PC-3 (cell line): Measurements from ENCODE around the gene PTPRN. TPM values are rescaled to one million over a fixed set of nuclear protein-coding genes. Genes with fewer than 3 reads are reported as not detected.

Source experiments
- ATAC-seq: fragments of 200-7000 bp; cut with Tn5 transposase; 2 replicates; pipeline ENCODE4 v1.9.1; 2020; ENCODE audit warnings: mild to moderate bottlenecking, moderate library complexity
- BruUV-seq: library from RNA; stranded (reverse); fragments of 400-500 nt; replicated peaks from 2 replicates; lab custom pipeline; 2021; lab: Mats Ljungman, UMichigan
- CTCF ChIA-PET: fragments of 300-600 bp; sonication (Branson Sonifier 250); formaldehyde crosslinking; loops from one replicate; lab custom pipeline; 2022; ENCODE audit warnings: antibody characterized with exemption; lab: Charles Lee
- POLR2A ChIA-PET: fragments of 300-600 bp; sonication (Branson Sonifier 250); formaldehyde crosslinking; loops from one replicate; lab custom pipeline; 2022; ENCODE audit warnings: antibody characterized with exemption; ENCODE audit not compliant: unreplicated experiment; lab: Charles Lee
- DNase-seq: peaks from one replicate; pipeline ENCODE4 v3.0.0-alpha.2; 2015
- H2AFZ ChIP-seq: fragments of 300-600 bp; sonication (generic); 2 replicates; pipeline ENCODE4 v1.6.0; 2016; ENCODE audit warnings: antibody characterized with exemption, low read length
- H3F3A ChIP-seq: fragments of 300-600 bp; sonication (generic); one replicate; pipeline ENCODE4 v1.6.0; 2017; ENCODE audit warnings: antibody characterized with exemption, low read length, control low read depth, mild to moderate bottlenecking; ENCODE audit not compliant: unreplicated experiment
- H3K27ac ChIP-seq: fragments of 300-600 bp; sonication (generic); 2 replicates; pipeline ENCODE4 v1.5.1; 2016; ENCODE audit warnings: mild to moderate bottlenecking, low read length
- H3K27me3 ChIP-seq: fragments of 300-600 bp; sonication (generic); 2 replicates; pipeline ENCODE4 v1.6.1; 2016; ENCODE audit warnings: low read length, mixed read lengths
- H3K36me3 ChIP-seq: fragments of 300-600 bp; sonication (generic); 2 replicates; pipeline ENCODE4 v1.6.1; 2016; ENCODE audit warnings: low read depth, mixed run types, low read length, mixed read lengths
- H3K4me1 ChIP-seq: fragments of 300-600 bp; sonication (generic); 2 replicates; pipeline ENCODE4 v1.5.1; 2016; ENCODE audit warnings: low read length; ENCODE audit not compliant: insufficient read depth
- H3K4me2 ChIP-seq: fragments of 300-600 bp; sonication (generic); 2 replicates; pipeline ENCODE4 v1.6.0; 2016; ENCODE audit warnings: low read length
- H3K4me3 ChIP-seq: fragments of 300-600 bp; sonication (generic); 2 replicates; pipeline ENCODE4 v1.5.1; 2016; ENCODE audit warnings: mild to moderate bottlenecking, low read length, mixed read lengths
- H3K79me2 ChIP-seq: fragments of 300-600 bp; sonication (generic); 2 replicates; pipeline ENCODE4 v1.6.1; 2017; ENCODE audit warnings: low read length, mixed read lengths
- H3K9ac ChIP-seq: fragments of 300-600 bp; sonication (generic); 2 replicates; pipeline ENCODE4 v1.6.0; 2016; ENCODE audit warnings: mild to moderate bottlenecking, low read length
- H3K9me2 ChIP-seq: fragments of 300-600 bp; sonication (generic); replicated peaks from 2 replicates; pipeline ENCODE4 v1.6.1; 2016; ENCODE audit warnings: mixed run types, low read length, mixed read lengths
- H3K9me3 ChIP-seq: fragments of 300-600 bp; sonication (generic); 2 replicates; pipeline ENCODE4 v1.6.1; 2016; ENCODE audit warnings: low read length, mixed read lengths
- H4K20me1 ChIP-seq: fragments of 300-600 bp; sonication (generic); 2 replicates; pipeline ENCODE4 v1.6.1; 2016; ENCODE audit warnings: low read length, mixed read lengths
- CTCF ChIP-seq: fragments of 300-600 bp; sonication (generic); conservative IDR thresholded peaks from 2 replicates; pipeline ENCODE4 v1.5.1; 2017; ENCODE audit warnings: antibody characterized with exemption, low read depth, mild to moderate bottlenecking, low read length
- EZH2 ChIP-seq: fragments of 300-600 bp; sonication (generic); IDR thresholded peaks from one replicate; pipeline ENCODE4 v1.6.1; 2017; ENCODE audit warnings: antibody characterized with exemption, mild to moderate bottlenecking, low read length; ENCODE audit not compliant: unreplicated experiment
- EZH2phosphoT487 ChIP-seq: fragments of 300-600 bp; sonication (generic); IDR thresholded peaks from 2 replicates; pipeline ENCODE4 v1.6.1; 2018; ENCODE audit warnings: mild to moderate bottlenecking, antibody characterized with exemption, low read length, borderline replicate concordance
- intact Hi-C: fragments of 100-400 bp; cut with micrococcal nuclease; formaldehyde crosslinking; loops from 2 replicates; pipeline ENCODE4 v1.9.0; 2023
- total RNA-seq: library from RNA; depleted of rRNA; stranded (reverse); fragments of >200 nt; gene quantifications from 2 replicates; pipeline ENCODE4 v1.2.3, GENCODE V29; 2014

Gene PTPRN
- total RNA-seq, 1 experiment from 2014 or later, result 0.07 TPM

- no TSS peak for BruUV-seq
- Histone ChIP-seq H3K36me3 (peaks cover 14% of the 10 kb centered on the region), H3K9me3 (no peaks in the 10 kb centered on the region), H4K20me1 (no peaks in the 10 kb centered on the region), H3K4me2 (peak overlapping the region; percentile 70), H3K4me3 (peak overlapping the region; percentile 48), H3K27me3 (no peaks in the 10 kb centered on the region), H3K9ac (peak overlapping the region; percentile 60), H3K4me1 (peaks cover 66% of the 10 kb centered on the region), H2AFZ (no peak overlapping the region), H3F3A (peaks cover 5% of the 10 kb centered on the region), H3K27ac (peak overlapping the region; percentile 93), H3K9me2 (no peaks in the 10 kb centered on the region), H3K79me2 (peaks cover 58% of the 10 kb centered on the region)
- ChIA-PET POLR2A (interaction anchor here (0.8 kb wide), 1 partner anchor 29 kb away, joined by 4 read pairs; the partner anchor contains the start of gene DNAJB2), CTCF (interaction anchor here (1.4 to 2.1 kb wide), 2 partner anchors 45 to 73 kb away, joined by 5 to 17 read pairs; partner anchors contain the start of gene CNPPD1)
- DNase-seq (no peak), ATAC-seq (no peak)
- intact Hi-C loops, result no loop called here
- TF ChIP-seq EZH2, result no peak
- no peak for TF ChIP-seq EZH2phosphoT487
- TF ChIP-seq CTCF, result no peak
These were observed 59.0 kb downstream of the PTPRN start for GRCh38 chr2:219250049-219250781.

- H3K27me3 ChIP-seq, result no peaks in the 10 kb centered on the region
- H3K36me3 ChIP-seq, result peaks cover 14% of the 10 kb centered on the region
- CTCF ChIA-PET, result interaction anchor here (0.5 to 2.1 kb wide), 4 partner anchors 20 to 90 kb away, joined by 4 to 17 read pairs (median 6); partner anchors contain the start of genes ANKZF1, ATG9A and CNPPD1
- peak overlapping the region; percentile 93 for H3K27ac ChIP-seq
- H3K9me2 ChIP-seq, result no peaks in the 10 kb centered on the region
- H3K9ac ChIP-seq, result peak overlapping the region; percentile 60
- POLR2A ChIA-PET, result interaction anchor here (0.6 to 0.8 kb wide), 4 partner anchors 19 to 32 kb away, joined by 4 to 16 read pairs (median 6); partner anchors contain the start of genes ANKZF1, ATG9A and DNAJB2
- BruUV-seq, result no TSS peak
- peaks cover 58% of the 10 kb centered on the region for H3K79me2 ChIP-seq
- no peaks in the 10 kb centered on the region for H4K20me1 ChIP-seq
- DNase-seq (peak; percentile 91), ATAC-seq (peak; percentile 63)
- peak overlapping the region; percentile 48 for H3K4me3 ChIP-seq
- peaks cover 5% of the 10 kb centered on the region for H3F3A ChIP-seq
- intact Hi-C loops, result loop anchor here (1.0 to 2.0 kb wide), 5 partner anchors 20 to 45 kb away; partner anchors contain the start of genes ABCB6, ANKZF1, ATG9A and DNAJB2
- H2AFZ ChIP-seq, result no peak overlapping the region
- TF ChIP-seq EZH2, result no peak
- peaks cover 69% of the 10 kb centered on the region for H3K4me1 ChIP-seq
- peak overlapping the region; percentile 70 for H3K4me2 ChIP-seq
- H3K9me3 ChIP-seq, result no peaks in the 10 kb centered on the region
These were observed 59.8 kb downstream of the PTPRN start for GRCh38 chr2:219249203-219249980.

GRCh38 chr2:219248845-219249202, 60.4 kb downstream of the PTPRN start:
- Histone ChIP-seq H3K4me2 (peak overlapping the region; percentile 70), H3K36me3 (peaks cover 14% of the 10 kb centered on the region), H3F3A (peaks cover 5% of the 10 kb centered on the region), H2AFZ (no peak overlapping the region), H3K4me1 (peaks cover 69% of the 10 kb centered on the region), H3K27ac (peak overlapping the region; percentile 93), H3K9me2 (no peaks in the 10 kb centered on the region), H3K79me2 (peaks cover 58% of the 10 kb centered on the region), H3K9ac (peak overlapping the region; percentile 60), H4K20me1 (no peaks in the 10 kb centered on the region), H3K4me3 (peak overlapping the region; percentile 46), H3K9me3 (no peaks in the 10 kb centered on the region), H3K27me3 (no peaks in the 10 kb centered on the region)
- intact Hi-C loops, result loop anchor here (1.0 to 2.0 kb wide), 5 partner anchors 20 to 46 kb away; partner anchors contain the start of genes ABCB6, ANKZF1, ATG9A and DNAJB2
- BruUV-seq, result no TSS peak
- ChIA-PET POLR2A (interaction anchor here (0.7 to 0.8 kb wide), 2 partner anchors 19 to 31 kb away, joined by 5 to 16 read pairs; partner anchors contain the start of genes ANKZF1 and ATG9A), CTCF (interaction anchor here (0.5 to 2.1 kb wide), 4 partner anchors 19 to 89 kb away, joined by 4 to 17 read pairs (median 6); partner anchors contain the start of genes ANKZF1, ATG9A and CNPPD1)
- ATAC-seq (no peak), DNase-seq (no peak)
- TF ChIP-seq EZH2, result no peak
- TF ChIP-seq EZH2phosphoT487, result no peak
- no peak for TF ChIP-seq CTCF
